ENCODE results near the gene WIPF2.

GRCh38 chr17:40306395-40306794 is 87.3 kb downstream of the WIPF2 start:
- TF ChIP-seq CTCF (optimal IDR thresholded peaks at IDR 0.05 in 1 of 3, IDR thresholded peaks at IDR 0.05 in 1 of 3, conservative IDR thresholded peaks at IDR 0.05 in 1 of 3; ENCODE audit: extremely low read depth in 1 of 3, insufficient read depth in 2 of 3, low read length in 3 of 3) (no peak), EZH2 (IDR thresholded peaks at IDR 0.05; ENCODE audit: low read length) (no peak)

Data from keratinocyte (primary cell).